ENCODE data around the gene DIPK1C. TPM values are rescaled to one million over a fixed set of nuclear protein-coding genes. Genes with fewer than 3 reads are reported as not detected.
A peak's percentile ranks its signal among the peaks of the same experiment; 100 is the strongest.

DIPK1C gene
- total and polyA plus RNA-seq, 9 of the 15 experiments (the other 6 are each of a cell fraction or from before 2014, with no cell fraction given): 0.04 to 0.32 (median 0.15) TPM; not detected in 2

DNA sequence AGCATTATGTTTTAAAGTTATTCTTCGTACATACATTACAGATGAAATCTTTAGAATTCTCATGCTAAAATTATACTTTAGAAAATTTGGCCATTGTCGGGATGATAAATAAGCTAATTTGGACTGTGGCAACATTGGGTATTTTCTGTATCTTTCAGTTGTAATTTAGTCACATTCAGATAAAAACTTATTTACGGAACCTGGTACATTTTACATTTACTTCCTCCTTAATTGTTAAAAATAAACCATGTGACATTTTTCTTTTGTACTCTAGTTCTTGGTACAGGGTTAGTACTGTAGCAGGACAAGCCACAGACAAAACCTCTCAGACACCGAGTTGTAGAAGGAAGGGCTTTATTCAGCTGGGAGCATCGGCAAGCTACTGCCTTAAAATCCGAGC lies 43.3 kb upstream of the DIPK1C start (continued):
- TF ChIP-seq, protein P1, sequence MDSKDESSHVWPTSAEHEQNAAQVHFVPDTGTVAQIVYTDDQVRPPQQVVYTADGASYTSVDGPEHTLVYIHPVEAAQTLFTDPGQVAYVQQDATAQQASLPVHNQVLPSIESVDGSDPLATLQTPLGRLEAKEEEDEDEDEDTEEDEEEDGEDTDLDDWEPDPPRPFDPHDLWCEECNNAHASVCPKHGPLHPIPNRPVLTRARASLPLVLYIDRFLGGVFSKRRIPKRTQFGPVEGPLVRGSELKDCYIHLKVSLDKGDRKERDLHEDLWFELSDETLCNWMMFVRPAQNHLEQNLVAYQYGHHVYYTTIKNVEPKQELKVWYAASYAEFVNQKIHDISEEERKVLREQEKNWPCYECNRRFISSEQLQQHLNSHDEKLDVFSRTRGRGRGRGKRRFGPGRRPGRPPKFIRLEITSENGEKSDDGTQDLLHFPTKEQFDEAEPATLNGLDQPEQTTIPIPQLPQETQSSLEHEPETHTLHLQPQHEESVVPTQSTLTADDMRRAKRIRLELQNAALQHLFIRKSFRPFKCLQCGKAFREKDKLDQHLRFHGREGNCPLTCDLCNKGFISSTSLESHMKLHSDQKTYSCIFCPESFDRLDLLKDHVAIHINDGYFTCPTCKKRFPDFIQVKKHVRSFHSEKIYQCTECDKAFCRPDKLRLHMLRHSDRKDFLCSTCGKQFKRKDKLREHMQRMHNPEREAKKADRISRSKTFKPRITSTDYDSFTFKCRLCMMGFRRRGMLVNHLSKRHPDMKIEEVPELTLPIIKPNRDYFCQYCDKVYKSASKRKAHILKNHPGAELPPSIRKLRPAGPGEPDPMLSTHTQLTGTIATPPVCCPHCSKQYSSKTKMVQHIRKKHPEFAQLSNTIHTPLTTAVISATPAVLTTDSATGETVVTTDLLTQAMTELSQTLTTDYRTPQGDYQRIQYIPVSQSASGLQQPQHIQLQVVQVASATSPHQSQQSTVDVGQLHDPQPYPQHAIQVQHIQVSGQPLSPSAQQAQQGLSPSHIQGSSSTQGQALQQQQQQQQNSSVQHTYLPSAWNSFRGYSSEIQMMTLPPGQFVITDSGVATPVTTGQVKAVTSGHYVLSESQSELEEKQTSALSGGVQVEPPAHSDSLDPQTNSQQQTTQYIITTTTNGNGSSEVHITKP (IDR thresholded peaks at IDR 0.05; ENCODE audit: partially characterized antibody): no peak
- TF ChIP-seq ZC3H11A (IDR thresholded peaks at IDR 0.05; ENCODE audit: low read depth, low read length) (no peak), ZNF354B (CRISPR knock-in tag; IDR thresholded peaks at IDR 0.05) (no peak), SNIP1 (IDR thresholded peaks at IDR 0.05; ENCODE audit: low read depth) (no peak), ASH1L (IDR thresholded peaks at IDR 0.05; ENCODE audit: borderline replicate concordance, low read depth, partially characterized antibody) (no peak)
- TF ChIP-seq, protein P2, sequence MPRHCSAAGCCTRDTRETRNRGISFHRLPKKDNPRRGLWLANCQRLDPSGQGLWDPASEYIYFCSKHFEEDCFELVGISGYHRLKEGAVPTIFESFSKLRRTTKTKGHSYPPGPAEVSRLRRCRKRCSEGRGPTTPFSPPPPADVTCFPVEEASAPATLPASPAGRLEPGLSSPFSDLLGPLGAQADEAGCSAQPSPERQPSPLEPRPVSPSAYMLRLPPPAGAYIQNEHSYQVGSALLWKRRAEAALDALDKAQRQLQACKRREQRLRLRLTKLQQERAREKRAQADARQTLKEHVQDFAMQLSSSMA (CRISPR knock-in tag; IDR thresholded peaks at IDR 0.05): no peak

DNA sequence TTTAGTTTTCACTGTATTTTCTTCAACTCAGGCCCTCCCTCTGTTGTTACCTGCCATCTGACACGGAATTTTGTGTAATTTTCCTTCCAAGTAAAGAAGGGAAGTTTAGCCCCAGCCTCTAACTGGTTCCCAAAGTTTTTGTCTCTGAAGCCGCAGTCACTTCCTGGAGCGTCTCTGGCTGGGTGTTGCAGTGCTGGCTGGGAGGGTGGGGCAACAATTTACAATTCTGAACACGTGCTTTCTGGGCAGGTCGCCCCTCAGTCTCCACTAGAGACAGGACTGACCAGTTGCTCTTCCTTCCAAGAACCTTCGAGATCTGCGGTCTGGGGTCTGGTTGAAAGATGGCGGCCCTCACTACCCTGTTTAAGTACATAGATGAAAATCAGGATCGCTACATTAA lies 42.5 kb upstream of the DIPK1C start:
- H3K27me3 ChIP-seq (ENCODE audit: control insufficient read depth in 2 of 2, insufficient read depth in 2 of 2, low read length in 2 of 2): no peaks in the 10 kb centered on the region
- H3K79me2 ChIP-seq (ENCODE audit: control insufficient read depth, insufficient read depth, low read length): peaks cover 44% of the 10 kb centered on the region
- 16% methylated on average over 8 of the region's 9 CpGs for WGBS (ENCODE audit: insufficient coverage, low coverage, missing lambda C conversion rate)
- no TSS peak for BruUV-seq (replicated peaks)
- ATAC-seq (peak; percentile 62), FAIRE-seq (peak; percentile 80), DNase-seq (ENCODE audit: extremely low read depth in 1 of 4, low spot score in 3 of 4) (peak; percentile 40 to 73 (median 58))
- H3K9me3 ChIP-seq (replicated peaks; ENCODE audit: control insufficient read depth, insufficient read depth, low read depth, low read length): no peaks in the 10 kb centered on the region
- peaks cover 57% of the 10 kb centered on the region; the same call in 2 of the 3 replicates for H3K36me3 ChIP-seq (ENCODE audit: control insufficient read depth, insufficient read depth, low read length)
- peak overlapping the region; percentile 44 to 61; a peak in 3 of 4 replicates for H3K9ac ChIP-seq (ENCODE audit: insufficient read depth in 1 of 2, low read depth in 2 of 2, low read length in 2 of 2)
- peak overlapping the region; percentile 15; the same call in 1 of the 2 replicates for H3K4me3 ChIP-seq
- no peaks in the 10 kb centered on the region for H3K9me1 ChIP-seq (ENCODE audit: control insufficient read depth, insufficient read depth, low read length)
- H4K20me1 ChIP-seq (replicated peaks; ENCODE audit: control insufficient read depth, insufficient read depth, low read length): no peaks in the 10 kb centered on the region
- H3K27ac ChIP-seq (ENCODE audit: extremely low read depth, low read depth, low read length): peak overlapping the region; percentile 63
- peak overlapping the region; percentile 37 for H2AFZ ChIP-seq (ENCODE audit: low read depth, low read length)
- in situ Hi-C loops (cut with MboI) (no loop called here), intact Hi-C loops (cut with micrococcal nuclease) (loop anchor here (5.0 kb wide), 2 partner anchors 53 to 1237 kb away; no protein-coding TSS in a partner anchor)
- POLR2A ChIA-PET: interaction anchor here (0.6 kb wide), 2 partner anchors 9 to 326 kb away, joined by 3 read pairs; no protein-coding TSS in a partner anchor
- peak overlapping the region; percentile 78 for H3K4me2 ChIP-seq (ENCODE audit: insufficient read depth, low read length)
- H3K4me1 ChIP-seq (replicated peaks in 1 of 2; ENCODE audit: control insufficient read depth in 2 of 2, insufficient read depth in 2 of 2, low read length in 2 of 2): peaks cover 13 to 19% of the 10 kb centered on the region in 2 experiments; a peak in 4 of 5 replicates
- CTCF ChIA-PET (ENCODE audit: low intra/inter-chr PET ratio): no interaction called here
- TF ChIP-seq MCM3 (IDR thresholded peaks at IDR 0.05) (no peak), DMBX1 (CRISPR knock-in tag; IDR thresholded peaks at IDR 0.05; ENCODE audit: borderline replicate concordance) (no peak), CTBP1 (IDR thresholded peaks at IDR 0.05; ENCODE audit: borderline replicate concordance) (no peak), TFAM (CRISPR knock-in tag; conservative IDR thresholded peaks at IDR 0.05) (no peak)
